Stomach (tissue), 4 donors: ENCODE results near the gene TMEM14B.

ENCODE experiments used
- POLR2AphosphoS5 ChIP-seq, 3 donors: sonication (generic); formaldehyde crosslinking; IDR thresholded peaks; one replicate each; pipeline ENCODE4 v1.6.1; 2016; ENCODE audit warnings: antibody characterized with exemption in 3 of 3
- TF ChIP-seq, protein P1 (sequence below), 7 experiments: fragments of 450-650 bp in 4 of 7; fragments of 200-600 bp in 3 of 7; sonication (generic) in 3 of 7; IDR thresholded peaks; one replicate each; pipeline ENCODE4 v1.5.1; 2016 to 2019; ENCODE audit warnings: antibody characterized with exemption in 7 of 7, control low read depth in 2 of 7, mild to moderate bottlenecking in 1 of 7

- TF ChIP-seq, protein P1, sequence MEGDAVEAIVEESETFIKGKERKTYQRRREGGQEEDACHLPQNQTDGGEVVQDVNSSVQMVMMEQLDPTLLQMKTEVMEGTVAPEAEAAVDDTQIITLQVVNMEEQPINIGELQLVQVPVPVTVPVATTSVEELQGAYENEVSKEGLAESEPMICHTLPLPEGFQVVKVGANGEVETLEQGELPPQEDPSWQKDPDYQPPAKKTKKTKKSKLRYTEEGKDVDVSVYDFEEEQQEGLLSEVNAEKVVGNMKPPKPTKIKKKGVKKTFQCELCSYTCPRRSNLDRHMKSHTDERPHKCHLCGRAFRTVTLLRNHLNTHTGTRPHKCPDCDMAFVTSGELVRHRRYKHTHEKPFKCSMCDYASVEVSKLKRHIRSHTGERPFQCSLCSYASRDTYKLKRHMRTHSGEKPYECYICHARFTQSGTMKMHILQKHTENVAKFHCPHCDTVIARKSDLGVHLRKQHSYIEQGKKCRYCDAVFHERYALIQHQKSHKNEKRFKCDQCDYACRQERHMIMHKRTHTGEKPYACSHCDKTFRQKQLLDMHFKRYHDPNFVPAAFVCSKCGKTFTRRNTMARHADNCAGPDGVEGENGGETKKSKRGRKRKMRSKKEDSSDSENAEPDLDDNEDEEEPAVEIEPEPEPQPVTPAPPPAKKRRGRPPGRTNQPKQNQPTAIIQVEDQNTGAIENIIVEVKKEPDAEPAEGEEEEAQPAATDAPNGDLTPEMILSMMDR (IDR thresholded peaks at IDR 0.05) = no peak
- no peak for TF ChIP-seq POLR2AphosphoS5 (IDR thresholded peaks at IDR 0.05)
Observed at GRCh38 chr6:10713962-10714361, 33.6 kb upstream of the TMEM14B start.
